ENCODE results near the gene SERINC1.
"Not testable (repeated sequence)": the region's sequence is repeated elsewhere in the genome, so short reads cannot be mapped to it uniquely, and the experiment has no call there.

SERINC1 gene

DNA sequence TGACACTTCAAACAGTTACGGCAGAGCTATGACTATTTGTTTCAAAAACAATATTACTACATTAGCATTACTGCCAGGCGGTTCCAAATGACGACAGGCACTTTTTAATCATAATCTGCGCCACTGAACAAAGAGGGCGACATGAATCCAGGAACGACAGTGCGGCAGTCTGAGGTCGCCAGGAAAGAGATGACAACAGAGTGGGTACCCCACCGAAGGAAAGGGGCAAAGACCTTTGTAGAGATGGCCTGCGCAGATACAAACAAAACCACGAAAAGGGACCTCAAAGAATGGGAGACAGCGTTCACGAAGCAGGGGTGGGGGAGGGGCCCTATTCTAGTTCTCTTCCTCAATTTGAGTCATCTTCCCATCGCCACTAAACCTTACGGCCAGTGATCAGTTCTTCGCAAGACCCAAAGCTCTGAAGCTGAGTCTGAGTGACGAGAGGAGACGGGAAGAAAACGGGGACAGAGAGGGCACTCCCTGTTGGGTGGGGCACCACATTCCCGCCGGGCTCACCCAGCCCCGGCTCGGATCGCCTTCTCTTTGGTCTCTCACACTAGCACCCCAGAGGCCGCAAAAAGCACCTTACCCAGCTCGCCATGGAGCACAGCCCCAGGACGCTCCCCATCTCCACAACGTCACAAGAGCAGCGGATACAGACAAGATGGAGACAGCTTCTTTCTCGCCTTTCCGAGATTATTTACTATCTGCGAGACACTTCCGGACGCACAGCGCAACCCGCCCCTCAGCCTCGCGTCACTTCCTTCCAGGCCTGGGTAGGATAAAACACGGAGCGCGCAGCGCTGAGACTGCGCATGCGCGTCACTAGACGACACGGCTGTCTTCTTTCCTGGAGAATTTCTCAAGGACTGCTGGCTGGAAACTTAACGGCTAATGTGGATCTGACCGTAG, at the start of gene SERINC1:
Gene SERINC1 (minus strand): TSS at position 701 of the 915 bp plus-strand sequence. CDS start 70 bp downstream, at position 631.
- peak; percentile 92 to 94 for DNase-seq

DNA sequence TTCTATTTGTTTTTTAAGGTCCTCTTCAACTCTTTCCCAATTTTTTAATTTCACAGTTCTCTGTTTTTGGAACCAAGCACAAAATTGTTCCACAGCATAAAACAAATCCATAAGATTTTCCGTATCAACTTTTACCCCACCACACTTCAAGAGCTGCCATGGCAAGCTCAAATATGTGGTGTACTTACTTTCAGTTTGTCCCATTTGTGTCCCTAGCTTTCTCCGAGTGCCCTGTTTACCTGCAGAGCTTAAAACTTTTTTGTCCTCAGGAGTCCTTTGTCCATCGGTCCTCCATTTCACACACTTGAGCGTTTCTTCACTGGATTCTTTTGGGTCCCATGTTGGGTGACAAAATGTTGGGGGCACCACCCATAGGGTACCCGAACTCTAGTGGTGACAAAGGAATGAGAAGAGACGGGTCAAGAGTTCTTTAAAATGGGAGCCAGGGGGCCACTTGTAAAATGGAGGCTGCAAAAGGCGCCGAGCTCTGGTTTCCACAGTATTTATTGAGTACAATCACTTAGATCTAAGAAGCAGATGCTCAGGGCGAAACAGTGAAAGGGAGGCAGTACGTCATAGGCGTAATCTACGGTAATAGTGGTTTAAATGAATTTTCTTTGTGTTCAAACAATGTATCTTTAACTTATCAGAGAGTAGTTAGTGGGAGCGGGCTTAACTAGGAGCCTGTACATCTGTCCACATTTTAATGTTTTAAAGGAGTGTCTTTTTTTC, 39.8 kb upstream of the SERINC1 start:
- DNase-seq = no peak

DNA sequence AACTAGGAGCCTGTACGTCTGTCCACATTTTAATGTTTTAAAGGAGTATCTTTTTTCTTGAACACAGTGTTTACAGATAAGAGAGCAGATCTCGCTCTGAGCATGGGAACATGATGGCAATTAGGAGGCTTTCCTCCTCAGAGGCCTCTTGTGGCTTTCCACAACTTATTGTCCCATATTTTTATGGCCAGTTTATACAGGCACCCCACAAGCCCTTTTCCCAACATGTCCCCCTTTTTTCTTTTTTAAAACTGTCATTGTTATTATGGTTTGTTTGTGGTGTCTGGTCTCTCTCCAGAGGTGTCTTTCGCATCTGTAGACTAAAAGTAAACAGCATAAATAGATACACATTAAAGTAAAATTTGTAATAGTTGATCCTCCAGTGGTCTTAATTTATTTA, 33.6 kb upstream of the SERINC1 start:
- not testable (repeated sequence) for DNase-seq

DNA sequence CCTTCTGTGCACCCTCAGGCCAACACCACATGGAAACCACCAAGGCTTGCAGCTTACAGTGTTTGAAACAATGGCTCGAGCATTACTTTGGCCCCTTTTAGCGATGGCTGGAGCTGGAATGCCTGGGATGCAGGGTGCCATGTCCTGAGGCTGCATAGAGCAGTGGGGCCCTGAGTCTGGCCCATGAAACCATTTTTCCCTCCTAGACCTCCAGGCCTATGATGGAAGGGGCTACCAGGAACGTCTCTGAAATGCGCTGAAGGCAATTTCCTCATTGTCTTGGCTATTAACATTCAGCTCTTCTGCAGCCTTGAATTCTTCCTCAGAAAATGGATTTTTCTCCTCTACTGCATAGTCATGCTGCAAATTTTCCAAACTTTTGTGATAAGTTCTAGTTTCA, 29.9 kb upstream of the SERINC1 start:
- DNase-seq = no peak

DNA sequence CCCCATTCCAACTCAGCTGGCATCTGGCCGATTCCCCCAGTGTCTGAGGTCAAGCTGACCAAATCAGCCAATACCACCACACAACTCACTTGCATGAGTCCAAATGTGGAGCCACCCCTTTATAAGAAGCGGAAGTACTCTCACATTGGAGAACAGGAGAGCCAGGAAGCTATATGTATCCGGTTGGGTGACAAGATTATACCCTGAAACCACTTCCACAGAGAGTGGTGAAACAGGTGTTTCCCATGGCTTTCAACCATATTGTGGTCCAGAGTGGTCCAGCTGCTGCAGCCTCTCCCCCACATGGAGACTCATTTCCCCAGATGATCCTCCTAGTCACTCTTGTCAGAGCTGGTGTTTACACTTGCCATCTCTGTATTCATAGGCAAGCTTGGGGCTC, 24.0 kb upstream of the SERINC1 start:
- DNase-seq = peak; percentile 82 to 87

DNA sequence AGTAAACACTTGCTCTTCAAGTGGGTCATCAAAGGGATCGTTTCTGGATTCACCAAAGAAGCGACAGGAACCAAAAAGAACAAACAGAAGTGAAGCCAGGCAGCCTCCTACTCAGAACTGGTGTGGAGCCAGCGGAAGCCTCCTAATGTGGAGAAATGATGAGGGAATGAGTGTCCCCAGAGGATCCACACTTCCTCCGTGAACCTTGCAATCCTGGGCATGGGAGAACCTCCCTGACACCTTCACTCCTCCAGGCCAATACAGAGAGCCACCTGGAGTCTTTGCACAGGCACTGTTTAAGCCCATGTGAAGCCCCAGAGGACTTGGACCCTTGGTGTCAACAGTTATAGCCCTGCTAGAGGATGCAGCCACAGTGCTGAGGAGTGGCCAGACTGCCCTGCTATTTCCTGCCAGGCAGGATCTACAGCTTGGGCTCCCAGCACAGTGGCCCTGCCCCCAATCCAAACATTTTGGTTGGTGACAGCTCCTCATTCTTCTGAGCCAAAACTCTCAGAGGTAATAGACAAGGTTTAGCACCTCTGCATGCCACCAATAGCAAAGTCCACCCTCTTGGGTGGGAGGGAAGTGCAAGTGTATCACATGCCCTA, 23.2 kb upstream of the SERINC1 start:
- DNase-seq = no peak

DNA sequence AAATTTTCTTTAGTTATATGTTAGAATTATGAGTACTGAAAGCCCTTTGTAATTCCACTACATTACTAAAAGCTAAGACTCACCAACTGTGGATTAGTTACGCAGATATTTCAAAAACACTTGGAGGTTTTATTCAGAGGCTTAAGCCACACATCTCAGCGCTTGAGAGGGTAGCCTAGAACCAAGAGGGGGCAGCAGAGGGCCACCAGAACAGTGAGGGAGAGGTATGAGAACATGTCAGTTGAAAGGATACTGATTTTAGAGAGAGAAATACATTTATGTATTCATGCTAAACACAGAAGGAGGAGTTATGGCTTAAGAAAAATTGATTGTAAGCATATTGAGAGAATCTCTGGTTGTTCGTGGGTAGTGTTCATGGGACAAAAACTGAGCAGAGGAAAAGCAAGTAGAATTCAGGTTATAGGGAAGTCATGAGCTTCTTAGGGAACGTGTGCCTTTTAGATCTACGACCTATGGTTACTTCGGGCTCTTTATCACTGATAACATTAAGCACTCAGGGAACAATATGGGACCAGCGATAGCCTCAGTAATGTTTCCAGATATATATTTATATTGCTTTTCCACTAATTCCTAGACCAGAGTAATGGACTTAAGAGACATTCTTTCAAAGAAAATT, 20.4 kb upstream of the SERINC1 start:
- peak; percentile 82 to 87 for DNase-seq

DNA sequence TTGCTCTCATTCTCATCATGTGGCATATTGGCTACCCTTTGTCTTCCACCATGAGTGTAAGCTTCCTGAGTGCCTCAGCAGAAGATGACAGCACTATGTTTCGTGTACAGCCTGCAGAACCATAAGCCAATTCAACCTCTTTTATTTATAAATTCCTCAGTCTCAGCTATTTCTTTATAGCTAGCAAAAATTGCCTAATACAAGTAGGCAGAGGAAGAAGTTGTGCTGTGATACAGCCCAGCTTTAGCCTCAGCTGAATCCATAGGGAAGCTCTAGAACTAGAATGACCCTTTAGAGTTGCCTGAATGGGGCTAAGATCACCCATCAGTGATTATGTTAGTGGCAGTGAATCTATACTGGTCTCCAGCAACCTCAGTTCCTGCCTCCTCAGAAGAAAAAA, 19.0 kb upstream of the SERINC1 start:
- no peak for DNase-seq

DNA sequence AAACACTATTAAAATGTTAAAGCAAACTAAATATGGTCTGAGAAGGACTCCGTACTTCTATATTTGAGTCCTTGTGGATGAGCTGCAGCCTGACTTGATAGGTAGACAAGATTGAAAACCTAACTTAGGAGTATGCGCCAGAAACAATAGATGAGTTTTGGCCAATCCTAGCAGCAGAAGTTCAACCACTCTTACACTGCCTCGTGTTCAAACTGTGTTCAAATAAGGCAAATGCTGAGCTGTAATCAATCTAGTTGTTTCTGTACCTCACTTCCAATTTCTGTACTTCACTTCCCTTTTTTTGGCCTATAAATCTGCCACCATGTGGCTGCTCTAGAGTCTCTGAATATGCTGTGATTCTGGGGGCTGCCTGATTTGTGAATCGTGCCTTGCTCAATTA, 13.2 kb upstream of the SERINC1 start:
- DNase-seq = peak; percentile 76 to 79

DNA sequence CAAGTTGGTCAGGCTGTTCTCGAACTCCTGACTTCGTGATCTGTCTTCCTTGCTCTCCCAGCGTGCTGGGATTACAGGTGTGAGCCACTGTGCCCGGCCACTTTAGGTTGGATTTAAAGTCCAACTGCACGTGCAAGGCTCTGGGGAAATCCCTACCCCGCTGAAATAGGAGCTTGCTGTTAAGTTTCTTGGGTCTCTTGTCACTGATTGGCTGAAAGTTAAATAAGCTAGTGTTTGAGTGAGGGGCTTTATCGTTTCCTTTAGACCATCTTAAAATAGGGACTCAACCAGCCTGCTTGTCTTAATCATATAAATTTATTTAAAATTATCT, 11.1 kb upstream of the SERINC1 start:
- no peak for DNase-seq

DNA sequence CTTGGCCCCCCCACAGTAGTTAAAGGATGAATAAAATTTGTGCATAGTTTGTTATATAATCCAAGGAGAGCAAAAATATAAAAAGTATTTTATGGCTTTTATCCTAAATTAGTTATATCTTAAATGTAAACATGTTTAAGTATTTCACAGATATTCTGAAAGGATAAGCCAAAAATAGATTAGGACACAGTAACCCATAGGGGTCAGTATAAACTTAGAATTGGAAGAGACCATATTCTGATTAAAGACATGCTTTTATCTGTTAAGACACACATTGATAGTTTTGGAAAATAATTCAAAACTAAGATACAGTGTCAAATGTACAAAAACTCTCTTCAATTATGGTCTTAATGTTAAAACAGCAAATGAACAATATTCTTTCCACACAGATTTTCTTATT, 4.5 kb upstream of the SERINC1 start:
- DNase-seq = peak; percentile 47 to 58

DNA sequence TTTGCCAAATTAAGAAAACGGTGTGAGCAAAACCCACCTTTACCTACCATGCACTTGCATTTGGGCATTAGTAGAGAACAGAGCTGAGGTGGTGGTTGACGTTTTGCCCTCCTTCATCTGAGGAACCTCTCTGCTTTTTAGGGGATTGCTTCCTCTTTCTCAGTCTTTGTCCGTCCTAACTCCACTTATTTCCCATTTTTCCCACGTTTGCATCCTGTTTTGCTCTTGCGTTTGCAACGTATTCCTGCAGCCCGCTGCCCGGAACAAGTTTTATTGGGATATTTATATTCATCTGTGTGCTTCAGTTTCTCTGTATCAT, 374 bp upstream of the SERINC1 start:
- peak; percentile 75 to 79 for DNase-seq

DNA sequence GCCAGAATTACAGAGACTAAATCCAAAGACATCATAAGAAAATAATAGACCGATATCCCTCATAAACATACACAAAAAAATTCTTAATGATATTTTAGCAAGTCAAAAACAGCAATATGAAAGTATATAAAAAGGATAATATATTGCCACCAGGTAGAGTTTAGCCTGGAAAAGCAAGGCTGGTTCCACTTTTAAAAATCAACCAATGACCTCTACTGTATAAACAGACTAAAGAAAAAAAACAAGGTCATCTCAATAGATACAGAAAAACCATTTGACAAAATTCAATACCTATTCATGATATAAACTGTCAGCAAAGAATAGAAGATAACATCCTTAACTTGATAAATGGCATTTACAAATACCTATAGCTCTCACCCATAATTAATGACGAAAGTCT, 9.7 kb downstream of the SERINC1 start:
- DNase-seq = no peak

DNA sequence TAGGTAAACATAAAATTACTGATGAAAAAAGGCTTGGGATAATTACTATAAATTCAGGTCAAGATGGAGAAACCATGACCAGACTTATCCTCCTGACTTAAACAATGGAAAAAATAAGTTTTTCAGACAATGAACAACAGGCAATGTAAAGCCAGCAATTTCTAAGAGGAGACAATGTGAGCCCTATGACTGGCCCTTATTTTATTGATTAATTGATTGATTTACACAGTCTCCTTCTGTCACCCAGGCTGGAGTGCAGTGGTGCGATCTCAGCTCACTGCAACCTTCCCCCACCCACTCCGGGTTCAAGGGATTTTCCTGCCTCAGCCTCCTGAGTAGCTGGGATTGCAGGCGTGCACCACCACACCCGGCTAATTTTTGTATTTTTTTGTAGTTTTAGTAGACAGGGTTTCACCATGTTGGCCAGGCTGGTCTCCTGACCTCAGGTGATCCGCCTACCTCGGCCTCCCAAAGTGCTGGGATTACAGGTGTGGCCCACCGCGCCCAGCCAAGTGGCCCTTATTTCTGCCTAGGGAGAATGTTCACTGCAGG, 11.7 kb downstream of the SERINC1 start:
- not testable (repeated sequence) for DNase-seq

DNA sequence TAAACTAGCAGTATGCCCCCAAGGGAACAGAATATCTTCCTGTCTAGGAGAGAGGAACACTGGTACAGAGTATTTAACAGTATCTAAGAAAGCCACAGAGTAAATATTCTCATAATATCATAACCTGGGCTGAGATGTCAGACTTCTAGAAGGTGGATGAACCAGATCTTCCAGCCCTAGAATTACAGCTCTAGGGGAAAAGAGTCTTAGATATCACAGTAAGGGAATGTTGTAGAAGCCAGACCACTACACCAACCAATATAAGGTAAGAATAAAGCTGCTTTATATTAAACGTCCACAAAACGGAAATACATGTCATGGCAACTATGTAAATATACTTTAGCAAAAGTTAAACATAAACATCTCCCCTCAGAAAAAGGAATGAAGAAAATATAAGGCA, 12.4 kb downstream of the SERINC1 start:
- DNase-seq = no peak

DNA sequence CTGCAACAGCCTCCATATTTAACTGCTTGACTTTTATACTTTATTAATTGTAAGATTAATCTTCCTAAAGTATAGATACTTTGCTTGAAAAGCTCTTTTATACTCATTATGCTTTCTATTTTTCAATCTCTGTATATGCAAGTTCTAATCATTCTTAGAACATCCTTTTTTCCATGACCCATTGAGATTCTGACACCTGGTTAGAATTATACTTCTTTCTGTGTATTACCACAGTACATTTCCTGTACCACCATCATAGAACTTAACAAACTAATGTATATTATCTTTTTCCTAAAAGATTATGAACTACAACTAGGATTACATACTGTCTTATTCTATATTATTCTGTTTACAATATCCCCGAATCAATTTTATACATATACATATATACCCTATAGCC, 13.5 kb downstream of the SERINC1 start:
- no peak for DNase-seq

DNA sequence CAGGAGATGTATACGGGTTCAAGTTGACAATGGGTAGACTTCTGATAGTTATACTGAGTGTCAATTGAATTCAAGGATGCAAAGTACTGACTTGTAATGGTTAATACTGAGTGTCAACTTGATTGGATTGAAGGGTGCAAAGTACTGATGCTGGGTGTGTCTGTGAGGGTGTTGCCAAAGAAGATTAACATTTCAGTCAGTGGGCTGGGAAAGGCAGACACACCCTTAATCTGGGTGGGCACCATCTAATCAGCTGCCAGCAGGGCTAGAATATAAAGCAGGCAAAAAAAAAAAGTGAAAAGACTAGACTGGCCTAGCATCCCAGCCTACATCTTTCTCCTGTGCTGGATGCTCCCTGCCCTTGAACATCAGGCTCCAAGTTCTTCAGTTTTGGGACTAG, 16.5 kb downstream of the SERINC1 start:
- DNase-seq = not testable (repeated sequence)

DNA sequence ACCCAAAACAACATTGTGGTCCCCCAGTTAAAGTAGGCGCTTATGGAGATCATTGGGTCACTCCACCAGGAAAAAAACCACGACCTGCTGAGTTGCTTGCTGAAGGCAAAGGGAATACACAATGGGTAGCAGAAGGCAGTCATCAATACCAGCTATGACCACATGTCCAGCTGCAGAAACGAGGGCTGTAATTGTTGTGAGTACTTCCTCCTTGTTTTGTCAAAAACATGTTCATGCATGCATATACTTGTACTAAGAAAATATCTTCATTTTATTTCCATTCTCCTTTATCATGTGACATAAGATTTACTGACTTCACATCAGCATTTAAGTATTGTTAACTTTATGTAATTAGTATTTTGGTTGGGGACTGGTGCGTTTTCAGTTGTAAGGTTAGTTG, 16.9 kb downstream of the SERINC1 start:
- no peak for DNase-seq

DNA sequence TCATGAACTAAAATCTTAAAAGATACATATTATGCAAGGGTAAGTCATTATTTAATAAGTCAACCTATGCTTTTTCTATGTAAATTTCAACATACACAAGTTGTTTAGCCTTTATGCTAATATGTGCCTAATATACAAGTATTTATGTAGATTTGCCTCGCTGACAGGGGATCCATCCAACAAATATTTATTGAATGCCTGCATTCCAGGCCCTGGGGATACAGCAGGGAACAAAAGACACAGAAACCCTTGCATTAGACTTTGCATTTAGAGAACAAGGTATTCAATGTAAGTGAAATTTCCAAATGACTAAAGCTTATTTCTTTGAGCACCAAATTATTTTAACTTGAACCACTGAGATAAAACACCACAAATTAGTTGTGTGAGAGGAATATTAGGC, 19.1 kb downstream of the SERINC1 start:
- DNase-seq = no peak

DNA sequence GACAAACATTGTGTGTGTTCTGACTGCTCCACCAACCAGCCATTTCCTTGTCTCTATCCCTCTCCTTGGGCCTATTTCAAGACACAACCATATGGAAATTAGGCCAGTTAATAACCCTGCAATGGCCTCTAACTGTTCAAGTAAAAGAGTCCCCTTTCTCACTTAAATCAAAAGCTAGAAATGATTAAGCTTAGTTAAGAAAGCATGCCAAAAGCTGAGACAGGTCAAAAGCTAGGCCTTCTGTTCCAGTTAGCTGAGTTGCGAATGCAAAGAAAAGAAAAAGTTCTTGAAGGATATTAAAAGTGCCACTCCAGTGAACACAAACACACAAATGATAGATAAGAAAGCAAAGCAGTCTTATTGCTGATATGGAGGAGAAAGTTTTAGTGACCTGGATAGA, 22.5 kb downstream of the SERINC1 start:
- DNase-seq = no peak

DNA sequence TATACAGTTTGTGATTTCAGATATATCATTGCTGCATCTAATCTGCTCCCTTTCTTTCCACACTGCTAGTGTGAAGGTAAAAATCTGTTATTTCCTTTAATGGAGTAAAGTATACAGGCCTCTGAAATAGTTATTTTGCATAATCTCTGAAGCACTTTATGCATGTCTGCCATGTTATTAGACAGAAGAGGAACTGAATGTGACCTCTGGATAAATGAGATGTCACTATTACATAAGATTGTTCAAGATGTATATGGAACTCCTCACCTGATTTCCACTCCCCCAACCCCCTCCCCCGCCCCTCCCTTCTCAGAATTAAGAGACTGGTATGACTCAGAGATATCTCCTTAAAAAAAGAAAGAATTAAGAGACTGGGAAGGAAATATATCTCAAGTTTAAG, 26.3 kb downstream of the SERINC1 start:
- DNase-seq = no peak

DNA sequence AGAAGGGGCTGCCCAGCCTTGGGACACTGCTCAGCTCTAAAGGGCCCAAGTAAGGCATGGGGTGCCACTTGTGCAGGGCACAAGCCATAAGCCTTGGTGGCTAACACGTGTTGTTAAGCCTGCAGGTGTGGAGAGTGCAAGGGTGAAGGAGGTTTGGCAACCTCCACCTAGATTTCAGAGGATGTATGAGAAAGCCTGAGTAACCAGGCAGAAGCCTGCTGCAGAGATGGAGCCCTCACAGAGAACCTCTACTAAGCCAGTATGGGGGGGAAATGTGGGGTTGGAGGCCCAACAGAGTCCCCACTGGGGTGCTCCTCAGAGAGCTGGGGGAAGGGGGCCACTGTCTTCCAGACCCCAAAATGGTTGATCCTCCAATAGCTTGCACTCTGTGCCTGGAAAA, 32.6 kb downstream of the SERINC1 start:
- DNase-seq = no peak

DNA sequence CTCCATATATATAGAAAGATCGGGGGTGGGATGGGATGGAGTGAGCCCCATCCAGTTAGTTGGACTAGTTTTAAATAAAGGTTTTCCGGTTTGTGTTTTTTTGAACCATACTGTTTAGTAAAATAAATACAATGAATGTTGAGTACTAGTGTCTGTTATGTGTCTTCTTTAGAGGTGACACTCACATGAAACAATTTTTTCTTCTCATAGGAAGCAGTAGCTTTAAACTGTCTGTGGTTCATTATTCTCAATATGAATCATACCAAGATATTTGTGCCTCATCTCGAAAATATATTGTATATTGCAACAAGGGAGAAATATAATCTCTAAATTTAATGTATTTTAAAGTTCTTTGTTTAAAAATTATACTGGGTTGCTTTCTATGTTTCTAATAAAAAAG, 38.8 kb downstream of the SERINC1 start:
- DNase-seq = no peak

All from Kasumi-1 (cell line).